Astrocyte (in vitro differentiated cells and primary cell): Measurements from ENCODE around the gene PCDH8.

Experiments used
- EZH2 ChIP-seq: IDR thresholded peaks from 2 replicates; pipeline ENCODE4 v1.6.1; 2012; ENCODE audit warnings: mild to moderate bottlenecking, low read length, inconsistent platforms; ENCODE audit not compliant: insufficient read depth
- TF ChIP-seq, protein P1 (sequence below): IDR thresholded peaks from 2 replicates; pipeline ENCODE4 v1.5.1; 2011; ENCODE audit warnings: low read depth, mild to moderate bottlenecking, inconsistent platforms, low read length, moderate library complexity; ENCODE audit not compliant: insufficient read depth

DNA sequence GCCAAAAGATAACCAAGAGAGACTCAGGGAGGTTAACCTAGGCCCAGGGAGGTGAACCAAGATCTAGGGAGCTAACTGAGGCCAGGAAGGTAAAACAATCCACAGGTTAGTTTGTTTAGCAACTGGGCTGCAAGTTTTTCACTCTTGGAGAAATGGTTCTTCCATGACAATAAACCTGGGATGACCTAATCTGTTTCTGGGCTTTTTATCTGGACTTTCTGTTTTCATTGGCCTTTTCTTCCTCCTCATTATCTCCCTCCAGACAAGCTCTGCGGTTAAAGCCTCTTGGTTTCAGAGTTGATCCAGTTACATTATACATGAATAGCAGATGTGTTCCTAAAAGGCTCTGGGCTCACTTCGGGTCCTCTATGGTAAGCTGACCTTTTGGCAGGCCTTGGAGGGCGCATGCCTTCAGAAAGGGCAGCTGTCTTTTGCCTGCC, 44.2 kb downstream of the PCDH8 start:
- TF ChIP-seq, protein P1, sequence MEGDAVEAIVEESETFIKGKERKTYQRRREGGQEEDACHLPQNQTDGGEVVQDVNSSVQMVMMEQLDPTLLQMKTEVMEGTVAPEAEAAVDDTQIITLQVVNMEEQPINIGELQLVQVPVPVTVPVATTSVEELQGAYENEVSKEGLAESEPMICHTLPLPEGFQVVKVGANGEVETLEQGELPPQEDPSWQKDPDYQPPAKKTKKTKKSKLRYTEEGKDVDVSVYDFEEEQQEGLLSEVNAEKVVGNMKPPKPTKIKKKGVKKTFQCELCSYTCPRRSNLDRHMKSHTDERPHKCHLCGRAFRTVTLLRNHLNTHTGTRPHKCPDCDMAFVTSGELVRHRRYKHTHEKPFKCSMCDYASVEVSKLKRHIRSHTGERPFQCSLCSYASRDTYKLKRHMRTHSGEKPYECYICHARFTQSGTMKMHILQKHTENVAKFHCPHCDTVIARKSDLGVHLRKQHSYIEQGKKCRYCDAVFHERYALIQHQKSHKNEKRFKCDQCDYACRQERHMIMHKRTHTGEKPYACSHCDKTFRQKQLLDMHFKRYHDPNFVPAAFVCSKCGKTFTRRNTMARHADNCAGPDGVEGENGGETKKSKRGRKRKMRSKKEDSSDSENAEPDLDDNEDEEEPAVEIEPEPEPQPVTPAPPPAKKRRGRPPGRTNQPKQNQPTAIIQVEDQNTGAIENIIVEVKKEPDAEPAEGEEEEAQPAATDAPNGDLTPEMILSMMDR, result no peak
- TF ChIP-seq EZH2, result no peak
